ENCODE results near the gene PKP4.

- TF ChIP-seq POLR2A (IDR thresholded peaks at IDR 0.05; ENCODE audit: low read depth, low read length) (no peak), TAF1 (IDR thresholded peaks at IDR 0.05; ENCODE audit: low read depth, low read length) (no peak), POLR2AphosphoS5 (IDR thresholded peaks at IDR 0.05; ENCODE audit: low read depth, low read length) (no peak), PAX5 (IDR thresholded peaks at IDR 0.05; ENCODE audit: insufficient read depth, low read length, severe bottlenecking) (no peak), SPI1 (IDR thresholded peaks at IDR 0.05; ENCODE audit: low read depth, low read length) (no peak), POU2F2 (IDR thresholded peaks at IDR 0.05; ENCODE audit: low read depth, low read length) (no peak)
Measured at GRCh38 chr2:158723921-158724802, 267.4 kb downstream of the PKP4 start.

Measured in GM12891 (cell line).